ENCODE data around the gene MRPL21.

DNA sequence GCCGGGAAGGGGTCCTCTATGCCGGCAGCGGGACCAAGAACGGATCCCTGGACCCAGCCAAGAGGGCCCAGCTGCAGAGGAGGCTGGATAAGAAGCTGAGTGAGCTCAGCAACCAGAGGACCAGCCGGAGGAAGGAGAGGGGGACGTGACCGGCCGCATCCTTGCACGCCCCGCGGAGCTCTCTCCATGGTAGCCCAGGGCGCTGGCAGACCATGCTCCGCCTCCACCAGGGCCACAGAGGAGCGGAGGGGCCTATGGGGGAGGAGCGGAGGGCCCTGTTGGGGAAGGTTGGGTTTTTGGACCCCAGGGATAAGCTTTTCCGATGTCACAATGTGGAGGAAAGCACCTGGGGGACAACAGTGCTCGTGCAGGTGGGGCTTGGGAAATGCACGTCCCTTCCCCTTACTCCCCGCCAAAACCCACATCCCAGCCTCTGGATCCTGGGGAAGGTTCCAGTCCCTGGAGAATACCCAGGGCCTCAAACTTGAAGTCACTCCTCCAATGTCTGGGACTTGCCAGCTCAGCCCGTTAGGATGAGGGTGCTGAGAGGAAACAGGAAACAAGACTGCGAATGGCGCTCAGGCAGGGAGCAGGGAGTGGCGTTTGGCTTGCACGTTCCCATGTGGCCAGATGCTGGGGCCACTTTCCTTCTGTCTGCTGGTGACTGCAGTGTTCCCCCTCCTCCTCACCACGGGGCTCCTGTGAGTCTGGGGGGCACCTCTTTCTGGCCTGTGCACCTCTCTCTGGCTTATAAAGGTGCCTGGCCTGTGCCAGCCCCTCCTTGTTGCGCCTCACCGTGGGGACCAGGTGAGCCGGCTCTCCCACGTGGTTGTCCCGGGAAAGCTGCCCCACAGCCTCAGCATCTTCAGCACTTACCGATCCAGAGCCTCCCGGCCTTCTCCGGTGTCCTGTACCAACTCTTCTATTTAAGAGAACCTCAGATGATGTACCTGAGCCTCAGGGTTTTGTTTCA, 36.2 kb upstream of the MRPL21 start:
- TF ChIP-seq, protein P1, sequence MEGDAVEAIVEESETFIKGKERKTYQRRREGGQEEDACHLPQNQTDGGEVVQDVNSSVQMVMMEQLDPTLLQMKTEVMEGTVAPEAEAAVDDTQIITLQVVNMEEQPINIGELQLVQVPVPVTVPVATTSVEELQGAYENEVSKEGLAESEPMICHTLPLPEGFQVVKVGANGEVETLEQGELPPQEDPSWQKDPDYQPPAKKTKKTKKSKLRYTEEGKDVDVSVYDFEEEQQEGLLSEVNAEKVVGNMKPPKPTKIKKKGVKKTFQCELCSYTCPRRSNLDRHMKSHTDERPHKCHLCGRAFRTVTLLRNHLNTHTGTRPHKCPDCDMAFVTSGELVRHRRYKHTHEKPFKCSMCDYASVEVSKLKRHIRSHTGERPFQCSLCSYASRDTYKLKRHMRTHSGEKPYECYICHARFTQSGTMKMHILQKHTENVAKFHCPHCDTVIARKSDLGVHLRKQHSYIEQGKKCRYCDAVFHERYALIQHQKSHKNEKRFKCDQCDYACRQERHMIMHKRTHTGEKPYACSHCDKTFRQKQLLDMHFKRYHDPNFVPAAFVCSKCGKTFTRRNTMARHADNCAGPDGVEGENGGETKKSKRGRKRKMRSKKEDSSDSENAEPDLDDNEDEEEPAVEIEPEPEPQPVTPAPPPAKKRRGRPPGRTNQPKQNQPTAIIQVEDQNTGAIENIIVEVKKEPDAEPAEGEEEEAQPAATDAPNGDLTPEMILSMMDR (IDR thresholded peaks at IDR 0.05; ENCODE audit: low read length) = no peak
- no peak for TF ChIP-seq EZH2phosphoT487 (IDR thresholded peaks at IDR 0.05; ENCODE audit: low read length)
- TF ChIP-seq EZH2 (optimal IDR thresholded peaks at IDR 0.05; ENCODE audit: low read depth, low read length) = no peak

Data from MM.1S (cell line).